ENCODE data around the gene KIAA1958.

Gene KIAA1958

GRCh38 chr9:112617371-112617770 is 130.7 kb downstream of the KIAA1958 start:
- Histone ChIP-seq H2BK5ac (ENCODE audit: low read length) (no peak overlapping the region), H2AK5ac (ENCODE audit: low read length) (no peak overlapping the region), H4K5ac (ENCODE audit: low read length) (no peak overlapping the region), H3K79me2 (ENCODE audit: control insufficient read depth, insufficient read depth, low read length) (no peaks in the 10 kb centered on the region), H3K4me1 (ENCODE audit: control insufficient read depth, low read depth, low read length) (no peaks in the 10 kb centered on the region), H3K27me3 (ENCODE audit: insufficient read depth, low read length, poor library complexity) (no peaks in the 10 kb centered on the region), H3K56ac (ENCODE audit: low read length) (no peak overlapping the region), H3K4ac (ENCODE audit: low read depth, low read length) (no peak overlapping the region), H3K9ac (ENCODE audit: low read length) (no peak overlapping the region), H2BK120ac (ENCODE audit: low read depth, low read length) (no peak overlapping the region), H3K4me2 (ENCODE audit: low read length) (no peak overlapping the region), H3K36me3 (ENCODE audit: control insufficient read depth, insufficient read depth, low read length) (no peaks in the 10 kb centered on the region), H3K4me3 (ENCODE audit: low read length) (no peak overlapping the region), H3K79me1 (ENCODE audit: low read length) (peaks cover 4% of the 10 kb centered on the region), H3K23ac (ENCODE audit: low read length) (no peak overlapping the region), H3K18ac (ENCODE audit: low read length) (no peak overlapping the region), H3K27ac (ENCODE audit: low read depth, low read length) (no peak overlapping the region), H2BK15ac (replicated peaks; ENCODE audit: low read depth) (no peak overlapping the region), H4K8ac (ENCODE audit: low read depth, low read length) (no peak overlapping the region)
- no peak for DNase-seq
- WGBS (ENCODE audit: extremely low coverage, insufficient coverage, low lambda C conversion rate), result no CpG with 5 or more reads among the region's 8 CpGs

GRCh38 chr9:112618385-112619009 is 131.9 kb downstream of the KIAA1958 start:
- no peak overlapping the region for H3K23ac ChIP-seq (ENCODE audit: low read length)
- no peaks in the 10 kb centered on the region for H3K27me3 ChIP-seq (ENCODE audit: insufficient read depth, low read length, poor library complexity)
- H3K36me3 ChIP-seq (ENCODE audit: control insufficient read depth, insufficient read depth, low read length), result no peaks in the 10 kb centered on the region
- WGBS (ENCODE audit: extremely low coverage, insufficient coverage, low lambda C conversion rate), result no CpG with 5 or more reads among the region's 21 CpGs
- H2BK120ac ChIP-seq (ENCODE audit: low read depth, low read length), result no peak overlapping the region
- no peak overlapping the region for H2BK5ac ChIP-seq (ENCODE audit: low read length)
- no peak overlapping the region for H2BK15ac ChIP-seq (replicated peaks; ENCODE audit: low read depth)
- no peak overlapping the region for H3K4ac ChIP-seq (ENCODE audit: low read depth, low read length)
- H3K79me1 ChIP-seq (ENCODE audit: low read length), result peaks cover 4% of the 10 kb centered on the region
- no peak overlapping the region for H4K8ac ChIP-seq (ENCODE audit: low read depth, low read length)
- H3K4me1 ChIP-seq (ENCODE audit: control insufficient read depth, low read depth, low read length), result no peaks in the 10 kb centered on the region
- no peak overlapping the region for H3K9ac ChIP-seq (ENCODE audit: low read length)
- no peak overlapping the region for H2AK5ac ChIP-seq (ENCODE audit: low read length)
- no peak for DNase-seq
- H3K27ac ChIP-seq (ENCODE audit: low read depth, low read length), result no peak overlapping the region
- H3K4me3 ChIP-seq (ENCODE audit: low read length), result no peak overlapping the region
- H4K5ac ChIP-seq (ENCODE audit: low read length), result no peak overlapping the region
- H3K18ac ChIP-seq (ENCODE audit: low read length), result no peak overlapping the region
- H3K56ac ChIP-seq (ENCODE audit: low read length), result no peak overlapping the region
- no peak overlapping the region for H3K4me2 ChIP-seq (ENCODE audit: low read length)
- no peaks in the 10 kb centered on the region for H3K79me2 ChIP-seq (ENCODE audit: control insufficient read depth, insufficient read depth, low read length)

GRCh38 chr9:112620388-112620787 is 133.8 kb downstream of the KIAA1958 start:
- H4K8ac ChIP-seq (ENCODE audit: low read depth, low read length), result no peak overlapping the region
- H3K36me3 ChIP-seq (ENCODE audit: control insufficient read depth, insufficient read depth, low read length), result no peaks in the 10 kb centered on the region
- DNase-seq, result no peak
- no peak overlapping the region for H3K4ac ChIP-seq (ENCODE audit: low read depth, low read length)
- no peak overlapping the region for H3K9ac ChIP-seq (ENCODE audit: low read length)
- H3K23ac ChIP-seq (ENCODE audit: low read length), result no peak overlapping the region
- no peak overlapping the region for H4K5ac ChIP-seq (ENCODE audit: low read length)
- no peak overlapping the region for H3K4me3 ChIP-seq (ENCODE audit: low read length)
- no CpG with 5 or more reads among the region's 2 CpGs for WGBS (ENCODE audit: extremely low coverage, insufficient coverage, low lambda C conversion rate)
- H3K27ac ChIP-seq (ENCODE audit: low read depth, low read length), result no peak overlapping the region
- no peaks in the 10 kb centered on the region for H3K79me2 ChIP-seq (ENCODE audit: control insufficient read depth, insufficient read depth, low read length)
- H3K18ac ChIP-seq (ENCODE audit: low read length), result no peak overlapping the region
- H2AK5ac ChIP-seq (ENCODE audit: low read length), result no peak overlapping the region
- no peak overlapping the region for H3K4me2 ChIP-seq (ENCODE audit: low read length)
- no peak overlapping the region for H3K56ac ChIP-seq (ENCODE audit: low read length)
- peaks cover 2% of the 10 kb centered on the region for H3K79me1 ChIP-seq (ENCODE audit: low read length)
- no peak overlapping the region for H2BK120ac ChIP-seq (ENCODE audit: low read depth, low read length)
- H2BK5ac ChIP-seq (ENCODE audit: low read length), result no peak overlapping the region
- H3K27me3 ChIP-seq (ENCODE audit: insufficient read depth, low read length, poor library complexity), result no peaks in the 10 kb centered on the region
- no peaks in the 10 kb centered on the region for H3K4me1 ChIP-seq (ENCODE audit: control insufficient read depth, low read depth, low read length)
- H2BK15ac ChIP-seq (replicated peaks; ENCODE audit: low read depth), result no peak overlapping the region

GRCh38 chr9:112621018-112621655 is 134.5 kb downstream of the KIAA1958 start:
- H4K8ac ChIP-seq (ENCODE audit: low read depth, low read length), result no peak overlapping the region
- no peak overlapping the region for H2BK15ac ChIP-seq (replicated peaks; ENCODE audit: low read depth)
- H3K4me3 ChIP-seq (ENCODE audit: low read length), result no peak overlapping the region
- H3K79me2 ChIP-seq (ENCODE audit: control insufficient read depth, insufficient read depth, low read length), result no peaks in the 10 kb centered on the region
- no peak overlapping the region for H3K4ac ChIP-seq (ENCODE audit: low read depth, low read length)
- H3K27ac ChIP-seq (ENCODE audit: low read depth, low read length), result no peak overlapping the region
- no peak overlapping the region for H2BK120ac ChIP-seq (ENCODE audit: low read depth, low read length)
- H3K27me3 ChIP-seq (ENCODE audit: insufficient read depth, low read length, poor library complexity), result no peaks in the 10 kb centered on the region
- DNase-seq, result no peak
- no peak overlapping the region for H2BK5ac ChIP-seq (ENCODE audit: low read length)
- no peak overlapping the region for H3K23ac ChIP-seq (ENCODE audit: low read length)
- no peak overlapping the region for H3K9ac ChIP-seq (ENCODE audit: low read length)
- no peak overlapping the region for H3K18ac ChIP-seq (ENCODE audit: low read length)
- peaks cover 2% of the 10 kb centered on the region for H3K79me1 ChIP-seq (ENCODE audit: low read length)
- no CpG with 5 or more reads among the region's 3 CpGs for WGBS (ENCODE audit: extremely low coverage, insufficient coverage, low lambda C conversion rate)
- H3K4me2 ChIP-seq (ENCODE audit: low read length), result no peak overlapping the region
- H3K36me3 ChIP-seq (ENCODE audit: control insufficient read depth, insufficient read depth, low read length), result no peaks in the 10 kb centered on the region
- no peaks in the 10 kb centered on the region for H3K4me1 ChIP-seq (ENCODE audit: control insufficient read depth, low read depth, low read length)
- no peak overlapping the region for H4K5ac ChIP-seq (ENCODE audit: low read length)
- no peak overlapping the region for H3K56ac ChIP-seq (ENCODE audit: low read length)
- H2AK5ac ChIP-seq (ENCODE audit: low read length), result no peak overlapping the region

- Histone ChIP-seq H3K23ac (ENCODE audit: low read length) (no peak overlapping the region), H3K4me1 (ENCODE audit: control insufficient read depth, low read depth, low read length) (no peaks in the 10 kb centered on the region), H2BK15ac (replicated peaks; ENCODE audit: low read depth) (no peak overlapping the region), H3K36me3 (ENCODE audit: control insufficient read depth, insufficient read depth, low read length) (no peaks in the 10 kb centered on the region), H4K8ac (ENCODE audit: low read depth, low read length) (no peak overlapping the region), H3K27ac (ENCODE audit: low read depth, low read length) (no peak overlapping the region), H3K79me2 (ENCODE audit: control insufficient read depth, insufficient read depth, low read length) (no peaks in the 10 kb centered on the region), H2AK5ac (ENCODE audit: low read length) (no peak overlapping the region), H3K9ac (ENCODE audit: low read length) (no peak overlapping the region), H3K27me3 (ENCODE audit: insufficient read depth, low read length, poor library complexity) (no peaks in the 10 kb centered on the region), H3K4me2 (ENCODE audit: low read length) (no peak overlapping the region), H4K5ac (ENCODE audit: low read length) (no peak overlapping the region), H3K4me3 (ENCODE audit: low read length) (no peak overlapping the region), H3K4ac (ENCODE audit: low read depth, low read length) (no peak overlapping the region), H3K18ac (ENCODE audit: low read length) (no peak overlapping the region), H2BK5ac (ENCODE audit: low read length) (no peak overlapping the region), H3K79me1 (ENCODE audit: low read length) (peaks cover 2% of the 10 kb centered on the region), H2BK120ac (ENCODE audit: low read depth, low read length) (no peak overlapping the region), H3K56ac (ENCODE audit: low read length) (no peak overlapping the region)
- DNase-seq, result no peak
- no CpG with 5 or more reads among the region's 2 CpGs for WGBS (ENCODE audit: extremely low coverage, insufficient coverage, low lambda C conversion rate)
These were observed 136.6 kb downstream of the KIAA1958 start for GRCh38 chr9:112623198-112623597.

Measured in mesendoderm (in vitro differentiated cells).